HepG2 (cell line): ENCODE measurements around the gene NCOA3. TPM values are rescaled to one million over a fixed set of nuclear protein-coding genes. Genes with fewer than 3 reads are reported as not detected.

ENCODE experiments used
- ATAD3A ChIP-seq: sonication (generic); formaldehyde crosslinking; IDR thresholded peaks from 2 replicates; pipeline ENCODE4 v1.4.0; 2020; ENCODE audit warnings: missing genetic modification reagents
- DMTF1 ChIP-seq: sonication (generic); formaldehyde crosslinking; IDR thresholded peaks from 2 replicates; pipeline ENCODE4 v1.4.0; 2020; ENCODE audit warnings: mild to moderate bottlenecking, missing genetic modification reagents
- FOXP1 ChIP-seq, 2 experiments: fragments of 450-650 bp in 1 of 2; IDR thresholded peaks; 2 replicates each; pipeline ENCODE4 v1.6.1; 2017 to 2018; ENCODE audit warnings: antibody characterized with exemption in 1 of 2
- GATA4 ChIP-seq: sonication (generic); IDR thresholded peaks from 2 replicates; pipeline ENCODE4 v1.6.1; 2016; ENCODE audit warnings: antibody characterized with exemption, low read depth, borderline replicate concordance
- HHEX ChIP-seq: IDR thresholded peaks from 2 replicates; pipeline ENCODE4 v1.6.1; 2016; ENCODE audit warnings: control low read depth
- HMG20A ChIP-seq: IDR thresholded peaks from 2 replicates; pipeline ENCODE4 v1.6.1; 2016; ENCODE audit warnings: borderline replicate concordance
- HOXA5 ChIP-seq: sonication (generic); formaldehyde crosslinking; IDR thresholded peaks from 2 replicates; pipeline ENCODE4 v1.4.0; 2020; ENCODE audit warnings: missing genetic modification reagents
- MBD4 ChIP-seq: IDR thresholded peaks from 2 replicates; pipeline ENCODE4 v1.6.1; 2012; ENCODE audit warnings: low read length, inconsistent platforms, borderline replicate concordance
- POGZ ChIP-seq: sonication (generic); formaldehyde crosslinking; IDR thresholded peaks from 2 replicates; pipeline ENCODE4 v1.4.0; 2020; ENCODE audit warnings: mild to moderate bottlenecking, missing genetic modification reagents
- STAG1 ChIP-seq: sonication (generic); formaldehyde crosslinking; IDR thresholded peaks from 2 replicates; pipeline ENCODE4 v1.4.0; 2020; ENCODE audit warnings: missing genetic modification reagents
- TBL1XR1 ChIP-seq: fragments of 150-350 bp; IDR thresholded peaks from 2 replicates; pipeline ENCODE4 v1.6.1; 2014; ENCODE audit warnings: borderline replicate concordance, low read length; ENCODE audit not compliant: partially characterized antibody
- TCF7 ChIP-seq: sonication (generic); IDR thresholded peaks from 2 replicates; pipeline ENCODE4 v1.6.1; 2016; ENCODE audit warnings: antibody characterized with exemption, low read depth
- TCF7L2 ChIP-seq: IDR thresholded peaks from 2 replicates; pipeline ENCODE4 v1.6.1; 2011; ENCODE audit warnings: mild to moderate bottlenecking, low read depth, low read length, moderate library complexity
- ZFP90 ChIP-seq: sonication (generic); formaldehyde crosslinking; IDR thresholded peaks from 2 replicates; pipeline ENCODE4 v1.8.0; 2022; ENCODE audit warnings: missing genetic modification reagents, mild to moderate bottlenecking, inconsistent platforms, borderline replicate concordance
- ZNF503 ChIP-seq: sonication (generic); formaldehyde crosslinking; IDR thresholded peaks from 2 replicates; pipeline ENCODE4 v1.4.0; 2020; ENCODE audit warnings: missing genetic modification reagents
- ZSCAN30 ChIP-seq: sonication (generic); formaldehyde crosslinking; IDR thresholded peaks from 2 replicates; pipeline ENCODE4 v1.5.0; 2020; ENCODE audit warnings: mild to moderate bottlenecking, missing genetic modification reagents
- polyA plus RNA-seq, 8 experiments: library from polyadenylated mRNA; depleted of rRNA in 3 of 8; stranded (reverse) in 7 of 8; unstranded in 1 of 8; fragments of >200 nt; fragmentation: Illumina TruSeq in 4 of 8; extraction: Trizol in 4 of 8; gene quantifications; 2 replicates each; pipeline versions ENCODE4 v1.2.1 to v1.2.3, GENCODE V29; 2011 to 2016; ENCODE audit warnings: low read depth in 4 of 8, missing spikeins in 1 of 8, mixed read lengths in 1 of 8; ENCODE audit not compliant: insufficient read depth in 1 of 8
- total RNA-seq, 5 experiments: library from RNA; depleted of rRNA; stranded (reverse); fragments of >200 nt; fragmentation: Illumina TruSeq; extraction: Trizol; gene quantifications; 2 replicates each; pipeline ENCODE4 v1.2.3, GENCODE V29; 2016; ENCODE audit warnings: low read depth in 1 of 5

NCOA3 gene
- total and polyA plus RNA-seq, 2 of the 13 experiments (the other 11 are each of a cell fraction or from before 2014, with no cell fraction given) = 35.0 to 56.8 TPM

GRCh38 chr20:47605673-47606413 lies 104.2 kb downstream of the NCOA3 start (continued):
- peak; percentile 15; the same call in 1 of the 2 replicates for TF ChIP-seq HOXA5 (CRISPR knock-in tag)
- peak; percentile 43; the same call in 1 of the 2 replicates for TF ChIP-seq GATA4
- TF ChIP-seq ZNF503 (CRISPR knock-in tag) = peak; percentile 56; the same call in 1 of the 2 replicates
- TF ChIP-seq DMTF1 = no peak
- 0 out of 2 replicates have a peak, but pooled peaks have one; percentile 11 for TF ChIP-seq HHEX (CRISPR knock-in tag)
- peak; percentile 37; the same call in 1 of the 2 replicates for TF ChIP-seq HMG20A (CRISPR knock-in tag)
- TF ChIP-seq FOXP1 (IDR thresholded peaks at IDR 0.05) = peak; percentile 72; the same call in 1 of the 2 replicates
- TF ChIP-seq FOXP1 (CRISPR knock-in tag; IDR thresholded peaks at IDR 0.05) = peak; percentile 88
- TF ChIP-seq TCF7 = peak; percentile 80
- no peak for TF ChIP-seq STAG1 (CRISPR knock-in tag)
- TF ChIP-seq ZFP90 = peak; percentile 37; the same call in 1 of the 2 replicates
- TF ChIP-seq ATAD3A (CRISPR knock-in tag) = no peak
- TF ChIP-seq TBL1XR1 = peak; percentile 36
- peak; percentile 35; the same call in 1 of the 2 replicates for TF ChIP-seq POGZ (CRISPR knock-in tag)
- TF ChIP-seq TCF7L2 = peak; percentile 55; the same call in 1 of the 2 replicates
- TF ChIP-seq MBD4 = peak; percentile 55; the same call in 1 of the 2 replicates
- TF ChIP-seq ZSCAN30 = no peak
